B cell (primary cell): ENCODE measurements around the gene ELMO1. TPM values are rescaled to one million over a fixed set of nuclear protein-coding genes. Genes with fewer than 3 reads are reported as not detected.

Experiments
- ATAC-seq: fragments of 200-7000 bp; cut with Tn5 transposase; one replicate; pipeline ENCODE4 v1.10.0; 2021; ENCODE audit warnings: low read depth, mild to moderate bottlenecking, moderate number of reproducible peaks, moderate library complexity
- CTCF ChIA-PET: fragments of 350-600 bp; sonication (Branson Sonifier 250); formaldehyde crosslinking; loops from one replicate; lab custom pipeline; 2021; ENCODE audit warnings: antibody characterized with exemption, inconsistent platforms; lab: Charles Lee
- POLR2A ChIA-PET: fragments of 350-600 bp; sonication (Branson Sonifier 250); formaldehyde crosslinking; loops from one replicate; lab custom pipeline; 2021; ENCODE audit warnings: antibody characterized with exemption; lab: Charles Lee
- DNase-seq: peaks from one replicate; pipeline ENCODE4 v3.0.0; 2013
- H2AFZ ChIP-seq: 2 replicates; pipeline ENCODE4 v1.6.1; 2012; ENCODE audit warnings: mild to moderate bottlenecking, low read depth, low read length; ENCODE audit not compliant: insufficient read depth, poor library complexity, severe bottlenecking
- H3K27ac ChIP-seq, 2 donors: 1 replicate in 1 of 2; 2 replicates in 1 of 2; pipeline ENCODE4 v1.5.1; 2012 to 2013; ENCODE audit warnings: low read length in 2 of 2, mild to moderate bottlenecking in 2 of 2, moderate library complexity in 1 of 2
- H3K27me3 ChIP-seq, 4 experiments: fragments of 200-600 bp in 1 of 4; sonication (generic) in 1 of 4; replicated peaks in 1 of 4; 1 replicate in 2 of 4; 2 replicates in 2 of 4; pipeline versions ENCODE4 v1.6.1 to v1.7.0; 2013 to 2016; ENCODE audit warnings: low read length in 3 of 4, mild to moderate bottlenecking in 2 of 4, mixed read lengths in 1 of 4, moderate library complexity in 1 of 4; ENCODE audit not compliant: insufficient read depth in 4 of 4, control insufficient read depth in 3 of 4; ENCODE audit errors: control extremely low read depth in 1 of 4
- H3K36me3 ChIP-seq, 2 experiments: replicated peaks in 1 of 2; 1 replicate in 1 of 2; 2 replicates in 1 of 2; pipeline versions ENCODE4 v1.6.1 to v1.7.1; 2013; ENCODE audit warnings: low read length in 1 of 2; ENCODE audit not compliant: insufficient read depth in 2 of 2, control insufficient read depth in 1 of 2; ENCODE audit errors: control extremely low read depth in 1 of 2, extremely low read depth in 1 of 2
- H3K4me1 ChIP-seq, 2 donors: fragments of 200-600 bp in 1 of 2; sonication (generic) in 1 of 2; 1 replicate in 1 of 2; 2 replicates in 1 of 2; pipeline versions ENCODE4 v1.5.1 to v1.6.1; 2013 to 2017; ENCODE audit warnings: low read length in 2 of 2; ENCODE audit not compliant: control insufficient read depth in 2 of 2, insufficient read depth in 2 of 2
- H3K4me2 ChIP-seq: replicated peaks from 2 replicates; pipeline ENCODE3; 2012; ENCODE audit warnings: mild to moderate bottlenecking, low read depth, low read length; ENCODE audit not compliant: poor library complexity, severe bottlenecking
- H3K4me3 ChIP-seq, 5 experiments: fragments of 200-600 bp in 1 of 5; sonication (generic) in 1 of 5; 1 replicate in 3 of 5; 2 replicates in 2 of 5; pipeline versions ENCODE4 v1.5.1 to v1.7.0; 2011 to 2016; ENCODE audit warnings: low read length in 4 of 5, mild to moderate bottlenecking in 4 of 5, low read depth in 2 of 5, control low read depth in 1 of 5, moderate library complexity in 1 of 5; ENCODE audit not compliant: insufficient read depth in 1 of 5; ENCODE audit errors: control extremely low read depth in 1 of 5, extremely low read depth in 1 of 5
- H3K79me2 ChIP-seq: fragments of 200-600 bp; sonication (generic); one replicate; pipeline ENCODE4 v1.6.0; 2016; ENCODE audit warnings: low read length; ENCODE audit not compliant: control insufficient read depth, insufficient read depth
- H3K9ac ChIP-seq: fragments of 200-600 bp; sonication (generic); 2 replicates; pipeline ENCODE4 v1.6.1; 2017; ENCODE audit warnings: mild to moderate bottlenecking, low read length, moderate library complexity
- H3K9me3 ChIP-seq, 3 donors: one replicate each; pipeline versions ENCODE4 v1.6.1 to v1.7.1; 2013; ENCODE audit warnings: low read length in 2 of 3; ENCODE audit not compliant: control insufficient read depth in 2 of 3, insufficient read depth in 1 of 3; ENCODE audit errors: control extremely low read depth in 1 of 3
- H4K20me1 ChIP-seq: 2 replicates; pipeline ENCODE4 v1.6.0; 2012; ENCODE audit warnings: mild to moderate bottlenecking, low read length; ENCODE audit not compliant: insufficient read depth, control insufficient read depth, poor library complexity, severe bottlenecking
- H3K27ac Mint-ChIP-seq: one replicate; pipeline ENCODE4 v1.8.0; 2021; ENCODE audit warnings: mixed read lengths
- H3K27me3 Mint-ChIP-seq: one replicate; pipeline ENCODE4 v1.8.0; 2021; ENCODE audit warnings: mixed read lengths
- H3K4me1 Mint-ChIP-seq: one replicate; pipeline ENCODE4 v1.8.0; 2021; ENCODE audit warnings: mixed read lengths
- H3K4me3 Mint-ChIP-seq: one replicate; pipeline ENCODE4 v1.8.0; 2021; ENCODE audit warnings: mixed read lengths
- H3K9me3 Mint-ChIP-seq: one replicate; pipeline ENCODE4 v1.8.0; 2022; ENCODE audit warnings: mixed read lengths; ENCODE audit not compliant: insufficient read depth
- CTCF ChIP-seq: fragments of 200-600 bp; IDR thresholded peaks from one replicate; pipeline ENCODE4 v1.8.0; 2022; ENCODE audit warnings: antibody characterized with exemption, mild to moderate bottlenecking
- EZH2 ChIP-seq: IDR thresholded peaks from 2 replicates; pipeline ENCODE4 v1.6.1; 2012; ENCODE audit warnings: borderline replicate concordance, low read depth, mild to moderate bottlenecking, moderate library complexity, low read length; ENCODE audit not compliant: insufficient read depth, poor library complexity, severe bottlenecking
- WGBS: methylation state at CpG from one replicate; pipeline ENCODE4 v1.1.5; 2013; ENCODE audit warnings: missing lambda C conversion rate; ENCODE audit not compliant: insufficient coverage; 5-methylcytosine and 5-hydroxymethylcytosine counted together
- intact Hi-C: fragments of 100-400 bp; cut with micrococcal nuclease; formaldehyde crosslinking; loops from one replicate; pipeline ENCODE4 v1.10.0; 2022
- polyA plus RNA-seq: library from polyadenylated mRNA; depleted of rRNA; stranded (reverse); fragments of >200 nt; gene quantifications from 2 replicates; pipeline ENCODE4 v1.2.3, GENCODE V29; 2012
- total RNA-seq, 2 donors: library from RNA; stranded (reverse); fragments of 120-200 nt in 1 of 2; gene quantifications; 1 replicate in 1 of 2; 2 replicates in 1 of 2; pipeline versions ENCODE4 v1.2.3 to v1.2.4, GENCODE V29; 2013 to 2022

ELMO1 gene
- total and polyA plus RNA-seq, 2 donors (not counting 1 experiment from before 2014, with no cell fraction given): 44.7 to 177 TPM

- Histone ChIP-seq H3K79me2 (peaks cover 84% of the 10 kb centered on the region), H3K36me3 (peaks cover 0 to 4% of the 10 kb centered on the region in 2 experiments), H3K9me3 (peaks cover 0 to 10% (median 0%) of the 10 kb centered on the region in 3 donors), H3K4me1 (peaks cover 31 to 37% of the 10 kb centered on the region in 2 donors), H3K4me2 (peak overlapping the region; percentile 36), H3K27ac (no peak overlapping the region), H2AFZ (no peak overlapping the region), H3K27me3 (no peaks in the 10 kb centered on the region), H4K20me1 (peaks cover 27% of the 10 kb centered on the region), H3K4me3 (no peak overlapping the region), H3K9ac (no peak overlapping the region)
- intact Hi-C loops: loop anchor here (5.0 kb wide), 1 partner anchor 53 kb away; no protein-coding TSS in a partner anchor
- no peak overlapping the region for H3K27ac Mint-ChIP-seq
- ChIA-PET CTCF (interaction anchor here (0.7 kb wide), 1 partner anchor 171 kb away, joined by 3 read pairs; no protein-coding TSS in a partner anchor), POLR2A (interaction anchor here (0.6 kb wide), 1 partner anchor 68 kb away, joined by 3 read pairs; no protein-coding TSS in a partner anchor)
- ATAC-seq (no peak), DNase-seq (no peak)
- TF ChIP-seq CTCF: no peak
- no peak for TF ChIP-seq EZH2
- no peak overlapping the region for H3K4me3 Mint-ChIP-seq
- 97% methylated on average over 3 of the region's 9 CpGs for WGBS
- no peaks in the 10 kb centered on the region for H3K27me3 Mint-ChIP-seq
- H3K9me3 Mint-ChIP-seq: peaks cover 10% of the 10 kb centered on the region
- H3K4me1 Mint-ChIP-seq: peaks cover 52% of the 10 kb centered on the region
These were observed 43.0 kb downstream of the ELMO1 start for GRCh38 chr7:37405603-37406122.

GRCh38 chr7:37405128-37405527, 43.5 kb downstream of the ELMO1 start:
- no peak overlapping the region for H3K27ac ChIP-seq
- DNase-seq (no peak), ATAC-seq (no peak)
- no peaks in the 10 kb centered on the region for H3K27me3 ChIP-seq
- no peak overlapping the region for H3K9ac ChIP-seq
- peaks cover 26 to 32% of the 10 kb centered on the region in 2 donors for H3K4me1 ChIP-seq
- peaks cover 10% of the 10 kb centered on the region for H3K9me3 Mint-ChIP-seq
- no peak overlapping the region for H2AFZ ChIP-seq
- no peak overlapping the region for H3K4me2 ChIP-seq
- H4K20me1 ChIP-seq: peaks cover 28% of the 10 kb centered on the region
- intact Hi-C loops: loop anchor here (5.0 kb wide), 1 partner anchor 53 kb away; no protein-coding TSS in a partner anchor
- H3K36me3 ChIP-seq: peaks cover 0 to 4% of the 10 kb centered on the region in 2 experiments
- TF ChIP-seq EZH2 (no peak), CTCF (no peak)
- no peak overlapping the region for H3K4me3 ChIP-seq
- no peak overlapping the region for H3K27ac Mint-ChIP-seq
- no peaks in the 10 kb centered on the region for H3K27me3 Mint-ChIP-seq
- no peak overlapping the region for H3K4me3 Mint-ChIP-seq
- POLR2A ChIA-PET: no interaction called here
- peaks cover 47% of the 10 kb centered on the region for H3K4me1 Mint-ChIP-seq
- peaks cover 84% of the 10 kb centered on the region for H3K79me2 ChIP-seq
- CTCF ChIA-PET: no interaction called here
- WGBS: 93% methylated on average over 2 of the region's 5 CpGs
- peaks cover 0 to 10% (median 0%) of the 10 kb centered on the region in 3 donors for H3K9me3 ChIP-seq
